ENCODE measurements around the gene INPP5E. TPM values are rescaled to one million over a fixed set of nuclear protein-coding genes. Genes with fewer than 3 reads are reported as not detected.

Gene INPP5E
- total and polyA plus RNA-seq, 5 donors from 2014 or later = 1.9 to 30.3 (median 2.4) TPM

GRCh38 chr9:136442265-136442664 is 2.6 kb upstream of the INPP5E start:
- Mint-ChIP-seq H3K9me3 (peaks cover 0 to 2% (median 0%) of the 10 kb centered on the region in 7 donors), H3K27ac (peak overlapping the region in 1 of 3 donors; percentile 71), H3K36me3 (peaks cover 22% of the 10 kb centered on the region), H3K4me3 (no peak overlapping the region), H3K27me3 (peaks cover 4% of the 10 kb centered on the region), H3K4me1 (peaks cover 0 to 15% (median 6%) of the 10 kb centered on the region in 4 donors)
- H3K4me3 ChIP-seq (ENCODE audit: low read depth, low read length) = no peak overlapping the region
- no peak for ATAC-seq (ENCODE audit: low read depth in 2 of 2)
- H3K36me3 ChIP-seq (ENCODE audit: control insufficient read depth, insufficient read depth, low read length) = peaks cover 43% of the 10 kb centered on the region
- H3K27ac ChIP-seq (ENCODE audit: insufficient read depth, low read length, poor library complexity, severe bottlenecking) = no peak overlapping the region
- no peaks in the 10 kb centered on the region for H3K27me3 ChIP-seq (ENCODE audit: control insufficient read depth, insufficient read depth, low read length)
- peaks cover 22% of the 10 kb centered on the region for H3K4me1 ChIP-seq (ENCODE audit: control insufficient read depth, insufficient read depth, low read length, poor library complexity, severe bottlenecking)
- DNase-seq = no peak
- H3K9me3 ChIP-seq (ENCODE audit: control insufficient read depth in 2 of 2, low read length in 2 of 2) = no peaks in the 10 kb centered on the region

GRCh38 chr9:136441681-136442245 is 2.1 kb upstream of the INPP5E start:
- H3K27me3 ChIP-seq (ENCODE audit: control insufficient read depth, insufficient read depth, low read length) = no peaks in the 10 kb centered on the region
- Mint-ChIP-seq H3K36me3 (peaks cover 21% of the 10 kb centered on the region), H3K27me3 (peaks cover 4% of the 10 kb centered on the region), H3K4me1 (peaks cover 0 to 20% (median 10%) of the 10 kb centered on the region in 4 donors), H3K27ac (peak overlapping the region in 1 of 3 donors; percentile 69), H3K9me3 (peaks cover 0 to 2% (median 0%) of the 10 kb centered on the region in 7 donors), H3K4me3 (peak overlapping the region in 2 of 4 donors; percentile 26 to 50)
- H3K36me3 ChIP-seq (ENCODE audit: control insufficient read depth, insufficient read depth, low read length) = peaks cover 38% of the 10 kb centered on the region
- no peak overlapping the region for H3K4me3 ChIP-seq (ENCODE audit: low read depth, low read length)
- H3K27ac ChIP-seq (ENCODE audit: insufficient read depth, low read length, poor library complexity, severe bottlenecking) = no peak overlapping the region
- H3K9me3 ChIP-seq (ENCODE audit: control insufficient read depth in 2 of 2, low read length in 2 of 2) = no peaks in the 10 kb centered on the region
- DNase-seq = no peak
- H3K4me1 ChIP-seq (ENCODE audit: control insufficient read depth, insufficient read depth, low read length, poor library complexity, severe bottlenecking) = peaks cover 27% of the 10 kb centered on the region
- ATAC-seq (ENCODE audit: low read depth in 2 of 2) = no peak

- Mint-ChIP-seq H3K4me3 (peak overlapping the region in 2 of 4 donors; percentile 26 to 68), H3K36me3 (peaks cover 17% of the 10 kb centered on the region), H3K27me3 (peaks cover 4% of the 10 kb centered on the region), H3K27ac (peak overlapping the region in 1 of 3 donors; percentile 69), H3K9me3 (peaks cover 0 to 2% (median 0%) of the 10 kb centered on the region in 7 donors), H3K4me1 (peaks cover 0 to 26% (median 14%) of the 10 kb centered on the region in 4 donors)
- ATAC-seq (ENCODE audit: low read depth in 2 of 2) (no peak), DNase-seq (no peak)
- no peaks in the 10 kb centered on the region for H3K9me3 ChIP-seq (ENCODE audit: control insufficient read depth in 2 of 2, low read length in 2 of 2)
- peaks cover 32% of the 10 kb centered on the region for H3K4me1 ChIP-seq (ENCODE audit: control insufficient read depth, insufficient read depth, low read length, poor library complexity, severe bottlenecking)
- H3K27me3 ChIP-seq (ENCODE audit: control insufficient read depth, insufficient read depth, low read length) = no peaks in the 10 kb centered on the region
- no peak overlapping the region for H3K4me3 ChIP-seq (ENCODE audit: low read depth, low read length)
- H3K36me3 ChIP-seq (ENCODE audit: control insufficient read depth, insufficient read depth, low read length) = peaks cover 35% of the 10 kb centered on the region
- no peak overlapping the region for H3K27ac ChIP-seq (ENCODE audit: insufficient read depth, low read length, poor library complexity, severe bottlenecking)
These were observed 1.6 kb upstream of the INPP5E start for GRCh38 chr9:136441191-136441680.

- Mint-ChIP-seq H3K4me1 (peaks cover 0 to 32% (median 19%) of the 10 kb centered on the region in 4 donors), H3K36me3 (peaks cover 19% of the 10 kb centered on the region), H3K9me3 (peaks cover 0 to 2% (median 0%) of the 10 kb centered on the region in 7 donors), H3K27ac (peak overlapping the region in 2 of 3 donors; percentile 69 to 81), H3K27me3 (peaks cover 4% of the 10 kb centered on the region), H3K4me3 (peak overlapping the region; percentile 87 to 95 (median 92))
- DNase-seq (peak; percentile 41 to 68 (median 44)), ATAC-seq (ENCODE audit: low read depth in 2 of 2) (peak; percentile 59 to 64)
- peak overlapping the region; percentile 56 for H3K4me3 ChIP-seq (ENCODE audit: low read depth, low read length)
- no peaks in the 10 kb centered on the region for H3K9me3 ChIP-seq (ENCODE audit: control insufficient read depth in 2 of 2, low read length in 2 of 2)
- H3K27me3 ChIP-seq (ENCODE audit: control insufficient read depth, insufficient read depth, low read length) = no peaks in the 10 kb centered on the region
- peaks cover 18% of the 10 kb centered on the region for H3K36me3 ChIP-seq (ENCODE audit: control insufficient read depth, insufficient read depth, low read length)
- peak overlapping the region; percentile 65 for H3K27ac ChIP-seq (ENCODE audit: insufficient read depth, low read length, poor library complexity, severe bottlenecking)
- H3K4me1 ChIP-seq (ENCODE audit: control insufficient read depth, insufficient read depth, low read length, poor library complexity, severe bottlenecking) = peaks cover 33% of the 10 kb centered on the region
These were observed 831 bp downstream of the INPP5E start for GRCh38 chr9:136438548-136439480.

GRCh38 chr9:136437839-136438547 is 1.7 kb downstream of the INPP5E start:
- Mint-ChIP-seq H3K4me1 (peaks cover 0 to 29% (median 19%) of the 10 kb centered on the region in 4 donors), H3K4me3 (peak overlapping the region; percentile 87 to 95 (median 92)), H3K27me3 (peaks cover 4% of the 10 kb centered on the region), H3K36me3 (peaks cover 16% of the 10 kb centered on the region), H3K27ac (peak overlapping the region; percentile 32 to 81 (median 69)), H3K9me3 (peaks cover 0 to 2% (median 0%) of the 10 kb centered on the region in 7 donors)
- no peaks in the 10 kb centered on the region for H3K27me3 ChIP-seq (ENCODE audit: control insufficient read depth, insufficient read depth, low read length)
- peaks cover 9% of the 10 kb centered on the region for H3K36me3 ChIP-seq (ENCODE audit: control insufficient read depth, insufficient read depth, low read length)
- ATAC-seq (ENCODE audit: low read depth in 2 of 2) (no peak), DNase-seq (peak in 1 of 3 donors; percentile 14)
- peaks cover 33% of the 10 kb centered on the region for H3K4me1 ChIP-seq (ENCODE audit: control insufficient read depth, insufficient read depth, low read length, poor library complexity, severe bottlenecking)
- no peaks in the 10 kb centered on the region for H3K9me3 ChIP-seq (ENCODE audit: control insufficient read depth in 2 of 2, low read length in 2 of 2)
- peak overlapping the region; percentile 56 for H3K4me3 ChIP-seq (ENCODE audit: low read depth, low read length)
- peak overlapping the region; percentile 65 for H3K27ac ChIP-seq (ENCODE audit: insufficient read depth, low read length, poor library complexity, severe bottlenecking)

- Mint-ChIP-seq H3K4me3 (peak overlapping the region; percentile 87 to 95 (median 92)), H3K9me3 (no peaks in the 10 kb centered on the region), H3K27me3 (peaks cover 4% of the 10 kb centered on the region), H3K36me3 (peaks cover 10% of the 10 kb centered on the region), H3K4me1 (peaks cover 0 to 29% (median 19%) of the 10 kb centered on the region in 4 donors), H3K27ac (peak overlapping the region; percentile 44 to 80 (median 52))
- H3K27ac ChIP-seq (ENCODE audit: insufficient read depth, low read length, poor library complexity, severe bottlenecking) = no peak overlapping the region
- peaks cover 33% of the 10 kb centered on the region for H3K4me1 ChIP-seq (ENCODE audit: control insufficient read depth, insufficient read depth, low read length, poor library complexity, severe bottlenecking)
- H3K9me3 ChIP-seq (ENCODE audit: control insufficient read depth in 2 of 2, low read length in 2 of 2) = no peaks in the 10 kb centered on the region
- DNase-seq = no peak
- no peaks in the 10 kb centered on the region for H3K27me3 ChIP-seq (ENCODE audit: control insufficient read depth, insufficient read depth, low read length)
- ATAC-seq (ENCODE audit: low read depth in 2 of 2) = no peak
- no peak overlapping the region for H3K4me3 ChIP-seq (ENCODE audit: low read depth, low read length)
- peaks cover 5% of the 10 kb centered on the region for H3K36me3 ChIP-seq (ENCODE audit: control insufficient read depth, insufficient read depth, low read length)
These were observed 2.2 kb downstream of the INPP5E start for GRCh38 chr9:136437430-136437829.

- Mint-ChIP-seq H3K4me3 (peak overlapping the region in 3 of 4 donors; percentile 87 to 95 (median 90)), H3K27ac (peak overlapping the region; percentile 43 to 92 (median 75)), H3K27me3 (peaks cover 4% of the 10 kb centered on the region), H3K9me3 (no peaks in the 10 kb centered on the region), H3K4me1 (peaks cover 0 to 27% (median 19%) of the 10 kb centered on the region in 4 donors), H3K36me3 (peaks cover 5% of the 10 kb centered on the region)
- ATAC-seq (ENCODE audit: low read depth in 2 of 2) (no peak), DNase-seq (no peak)
- Histone ChIP-seq H3K27ac (ENCODE audit: insufficient read depth, low read length, poor library complexity, severe bottlenecking) (no peak overlapping the region), H3K4me3 (ENCODE audit: low read depth, low read length) (no peak overlapping the region), H3K4me1 (ENCODE audit: control insufficient read depth, insufficient read depth, low read length, poor library complexity, severe bottlenecking) (peaks cover 33% of the 10 kb centered on the region), H3K36me3 (ENCODE audit: control insufficient read depth, insufficient read depth, low read length) (no peaks in the 10 kb centered on the region), H3K27me3 (ENCODE audit: control insufficient read depth, insufficient read depth, low read length) (no peaks in the 10 kb centered on the region), H3K9me3 (ENCODE audit: control insufficient read depth in 2 of 2, low read length in 2 of 2) (no peaks in the 10 kb centered on the region)
These were observed 3.5 kb downstream of the INPP5E start for GRCh38 chr9:136436055-136436634.

Measured in CD4-positive, CD25-positive, alpha-beta regulatory T cell (primary cell).